K562 (cell line): ENCODE results near the gene FCGBP.

ENCODE experiments used
- CAMTA2 ChIP-seq: fragments of 250-450 bp; sonication (Bioruptor Pico); conservative IDR thresholded peaks from 2 replicates; pipeline ENCODE4 v1.5.1; 2022
- E2F1 ChIP-seq: sonication (generic); formaldehyde crosslinking; IDR thresholded peaks from 2 replicates; pipeline ENCODE4 v1.8.1; 2023; ENCODE audit warnings: mild to moderate bottlenecking, missing genetic modification reagents, moderate library complexity
- ESRRA ChIP-seq: fragments of 450-650 bp; IDR thresholded peaks from 2 replicates; pipeline ENCODE4 v1.6.1; 2014; ENCODE audit warnings: low read depth, mild to moderate bottlenecking, moderate library complexity, borderline replicate concordance
- HMGXB4 ChIP-seq: sonication (generic); formaldehyde crosslinking; IDR thresholded peaks from 2 replicates; pipeline ENCODE4 v1.8.1; 2023; ENCODE audit warnings: mild to moderate bottlenecking, missing genetic modification reagents
- ILK ChIP-seq: fragments of 450-650 bp; IDR thresholded peaks from 2 replicates; pipeline ENCODE4 v1.6.1; 2016; ENCODE audit warnings: missing genetic modification characterization, low read depth, mild to moderate bottlenecking, missing compliant biosample characterization, moderate library complexity, borderline replicate concordance
- NCOA6 ChIP-seq: fragments of 450-650 bp; IDR thresholded peaks from 2 replicates; pipeline ENCODE4 v1.6.1; 2017; ENCODE audit warnings: mild to moderate bottlenecking
- PHTF2 ChIP-seq: fragments of 250-450 bp; sonication (Bioruptor Pico); IDR thresholded peaks from 2 replicates; pipeline ENCODE4 v1.5.0; 2021; ENCODE audit warnings: mild to moderate bottlenecking
- TFAM ChIP-seq: fragments of 250-450 bp; sonication (Bioruptor Pico); conservative IDR thresholded peaks from 2 replicates; pipeline ENCODE4 v1.5.0; 2021; ENCODE audit warnings: mild to moderate bottlenecking, moderate library complexity
- USF2 ChIP-seq: sonication (generic); formaldehyde crosslinking; IDR thresholded peaks from 2 replicates; pipeline ENCODE4 v1.5.0; 2020; ENCODE audit warnings: missing genetic modification reagents
- ZBTB1 ChIP-seq: sonication (generic); formaldehyde crosslinking; IDR thresholded peaks from 2 replicates; pipeline ENCODE4 v1.8.1; 2023; ENCODE audit warnings: missing genetic modification reagents, low read depth, mild to moderate bottlenecking, borderline replicate concordance

GRCh38 chr19:39919976-39920375 lies 14.5 kb downstream of the FCGBP start:
- TF ChIP-seq USF2 (CRISPR knock-in tag) (no peak), CAMTA2 (CRISPR knock-in tag) (no peak), ZBTB1 (CRISPR knock-in tag) (no peak), HMGXB4 (CRISPR knock-in tag) (no peak), ESRRA (no peak), PHTF2 (CRISPR knock-in tag) (no peak), ILK (tag) (no peak), TFAM (CRISPR knock-in tag) (no peak), E2F1 (no peak), NCOA6 (no peak)
